Calu3 (cell line): ENCODE results near the gene LAMA2. TPM values are rescaled to one million over a fixed set of nuclear protein-coding genes. Genes with fewer than 3 reads are reported as not detected.

ENCODE experiments used
- BruUV-seq: library from RNA; stranded (reverse); fragments of 400-500 nt; replicated peaks from 2 replicates; lab custom pipeline; 2021; lab: Mats Ljungman, UMichigan
- CTCF ChIA-PET: fragments of 300-600 bp; sonication (Branson Sonifier 250); formaldehyde crosslinking; loops from one replicate; lab custom pipeline; 2022; ENCODE audit warnings: antibody characterized with exemption; lab: Charles Lee
- DNase-seq: peaks from one replicate; pipeline ENCODE4 v3.0.0; 2022
- H3K27ac Mint-ChIP-seq: one replicate; pipeline ENCODE4 v1.8.0; 2022; ENCODE audit warnings: mixed read lengths; ENCODE audit not compliant: unreplicated experiment
- H3K27me3 Mint-ChIP-seq: one replicate; pipeline ENCODE4 v1.8.0; 2022; ENCODE audit warnings: mixed read lengths; ENCODE audit not compliant: unreplicated experiment
- H3K36me3 Mint-ChIP-seq: one replicate; pipeline ENCODE4 v1.8.0; 2022; ENCODE audit warnings: mild to moderate bottlenecking, moderate library complexity, mixed read lengths; ENCODE audit not compliant: insufficient read depth, unreplicated experiment
- H3K4me1 Mint-ChIP-seq: one replicate; pipeline ENCODE4 v1.8.0; 2022; ENCODE audit warnings: mild to moderate bottlenecking, low read depth, mixed read lengths; ENCODE audit not compliant: unreplicated experiment
- H3K4me3 Mint-ChIP-seq: one replicate; pipeline ENCODE4 v1.8.0; 2022; ENCODE audit warnings: mild to moderate bottlenecking, low read depth, moderate library complexity, mixed read lengths; ENCODE audit not compliant: unreplicated experiment
- H3K9me3 Mint-ChIP-seq: one replicate; pipeline ENCODE4 v1.8.0; 2022; ENCODE audit warnings: low read depth, mixed read lengths; ENCODE audit not compliant: unreplicated experiment
- CTCF ChIP-seq: fragments of 200-600 bp; IDR thresholded peaks from one replicate; pipeline ENCODE4 v1.8.0; 2022; ENCODE audit warnings: antibody characterized with exemption; ENCODE audit not compliant: unreplicated experiment
- intact Hi-C: fragments of 100-400 bp; cut with micrococcal nuclease; formaldehyde crosslinking; loops from one replicate; pipeline ENCODE4 v1.10.0; 2022; ENCODE audit not compliant: unreplicated experiment
- total RNA-seq: library from RNA; stranded (reverse); gene quantifications from 2 replicates; pipeline ENCODE4 v1.2.3, GENCODE V29; 2022

The LAMA2 gene
- total RNA-seq, 1 experiment from 2014 or later: 0.80 TPM

- Mint-ChIP-seq H3K36me3 (peaks cover 49% of the 10 kb centered on the region), H3K4me3 (peak overlapping the region; percentile 24), H3K27me3 (no peaks in the 10 kb centered on the region), H3K4me1 (peaks cover 67% of the 10 kb centered on the region), H3K9me3 (no peaks in the 10 kb centered on the region), H3K27ac (peak overlapping the region; percentile 89)
- CTCF ChIA-PET: no interaction called here
- BruUV-seq: no TSS peak
- intact Hi-C loops: loop anchor here (2.0 kb wide), 3 partner anchors 69 to 439 kb away; no protein-coding TSS in a partner anchor
- DNase-seq: no peak
- TF ChIP-seq CTCF: no peak
Measured at GRCh38 chr6:129497481-129498441, 614.8 kb downstream of the LAMA2 start.

- TF ChIP-seq CTCF: no peak
- no TSS peak for BruUV-seq
- H3K4me3 Mint-ChIP-seq: peak overlapping the region; percentile 61
- H3K4me1 Mint-ChIP-seq: peaks cover 68% of the 10 kb centered on the region
- DNase-seq: no peak
- intact Hi-C loops: loop anchor here (2.0 kb wide), 3 partner anchors 68 to 438 kb away; no protein-coding TSS in a partner anchor
- no peaks in the 10 kb centered on the region for H3K27me3 Mint-ChIP-seq
- CTCF ChIA-PET: no interaction called here
- peaks cover 44% of the 10 kb centered on the region for H3K36me3 Mint-ChIP-seq
- peak overlapping the region; percentile 89 for H3K27ac Mint-ChIP-seq
- H3K9me3 Mint-ChIP-seq: no peaks in the 10 kb centered on the region
Measured at GRCh38 chr6:129498541-129498940, 615.6 kb downstream of the LAMA2 start.

GRCh38 chr6:129498950-129499842, 616.3 kb downstream of the LAMA2 start:
- no TSS peak for BruUV-seq
- H3K4me1 Mint-ChIP-seq: peaks cover 63% of the 10 kb centered on the region
- peak; percentile 43 for DNase-seq
- TF ChIP-seq CTCF: peak; percentile 77
- H3K27me3 Mint-ChIP-seq: no peaks in the 10 kb centered on the region
- peaks cover 44% of the 10 kb centered on the region for H3K36me3 Mint-ChIP-seq
- CTCF ChIA-PET: interaction anchor here (0.6 to 1.3 kb wide), 3 partner anchors 76 to 522 kb away, joined by 3 to 7 read pairs (median 3); no protein-coding TSS in a partner anchor
- intact Hi-C loops: loop anchor here (1.0 to 2.0 kb wide), 4 partner anchors 68 to 438 kb away; no protein-coding TSS in a partner anchor
- no peaks in the 10 kb centered on the region for H3K9me3 Mint-ChIP-seq
- H3K4me3 Mint-ChIP-seq: peak overlapping the region; percentile 61
- peak overlapping the region; percentile 89 for H3K27ac Mint-ChIP-seq

GRCh38 chr6:129499843-129500219, 616.9 kb downstream of the LAMA2 start:
- peak overlapping the region; percentile 89 for H3K27ac Mint-ChIP-seq
- peaks cover 44% of the 10 kb centered on the region for H3K36me3 Mint-ChIP-seq
- no peaks in the 10 kb centered on the region for H3K9me3 Mint-ChIP-seq
- DNase-seq: no peak
- H3K4me1 Mint-ChIP-seq: peaks cover 63% of the 10 kb centered on the region
- H3K27me3 Mint-ChIP-seq: no peaks in the 10 kb centered on the region
- intact Hi-C loops: loop anchor here (1.0 to 2.0 kb wide), 4 partner anchors 67 to 437 kb away; no protein-coding TSS in a partner anchor
- BruUV-seq: no TSS peak
- CTCF ChIA-PET: interaction anchor here (0.6 to 1.3 kb wide), 3 partner anchors 75 to 521 kb away, joined by 3 to 7 read pairs (median 3); no protein-coding TSS in a partner anchor
- no peak overlapping the region for H3K4me3 Mint-ChIP-seq
- TF ChIP-seq CTCF: no peak
